ENCODE results near the gene SNAP29. TPM values are rescaled to one million over a fixed set of nuclear protein-coding genes. Genes with fewer than 3 reads are reported as not detected.

Gene SNAP29
- total and polyA plus RNA-seq, 8 donors: 6.6 to 16.1 (median 11.7) TPM

DNA sequence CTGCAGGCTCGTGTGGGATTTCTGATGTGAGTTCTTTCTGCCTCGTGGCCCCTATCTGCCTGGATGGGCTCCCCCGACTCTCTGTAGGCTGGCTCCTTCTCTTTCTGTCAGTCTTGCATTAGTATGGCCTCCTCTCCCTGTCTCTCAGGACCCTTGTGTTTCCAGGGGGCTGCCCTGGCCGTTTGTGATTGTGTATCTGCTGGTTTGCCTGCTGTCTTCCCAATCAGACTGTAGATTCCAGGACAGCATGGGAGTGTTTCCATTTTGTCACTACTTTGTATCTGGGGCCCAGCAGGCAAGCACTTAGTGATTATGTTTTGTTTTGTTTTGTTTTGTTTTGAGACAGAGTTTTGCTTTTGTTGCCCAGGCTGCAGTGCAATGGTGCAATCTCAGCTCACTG lies 25.6 kb downstream of the SNAP29 start:
- H3K4me3 ChIP-seq: no peak overlapping the region
- no peak for TF ChIP-seq CTCF (IDR thresholded peaks at IDR 0.05)
- intact Hi-C loops (cut with DNase I): no loop called here
- 70 to 73% methylated on average over 4 of the region's 4 CpGs for WGBS, 2 donors
- no peaks in the 10 kb centered on the region for H3K9me3 ChIP-seq
- H3K4me1 ChIP-seq: peaks cover 0 to 7% (median 6%) of the 10 kb centered on the region in 3 donors
- H3K36me3 ChIP-seq: peaks cover 0 to 40% (median 0%) of the 10 kb centered on the region in 3 donors
- no peak for DNase-seq
- no peak overlapping the region for H3K27ac ChIP-seq
- H3K27me3 ChIP-seq: no peaks in the 10 kb centered on the region
- no peak for FAIRE-seq
- ATAC-seq: no peak

DNA sequence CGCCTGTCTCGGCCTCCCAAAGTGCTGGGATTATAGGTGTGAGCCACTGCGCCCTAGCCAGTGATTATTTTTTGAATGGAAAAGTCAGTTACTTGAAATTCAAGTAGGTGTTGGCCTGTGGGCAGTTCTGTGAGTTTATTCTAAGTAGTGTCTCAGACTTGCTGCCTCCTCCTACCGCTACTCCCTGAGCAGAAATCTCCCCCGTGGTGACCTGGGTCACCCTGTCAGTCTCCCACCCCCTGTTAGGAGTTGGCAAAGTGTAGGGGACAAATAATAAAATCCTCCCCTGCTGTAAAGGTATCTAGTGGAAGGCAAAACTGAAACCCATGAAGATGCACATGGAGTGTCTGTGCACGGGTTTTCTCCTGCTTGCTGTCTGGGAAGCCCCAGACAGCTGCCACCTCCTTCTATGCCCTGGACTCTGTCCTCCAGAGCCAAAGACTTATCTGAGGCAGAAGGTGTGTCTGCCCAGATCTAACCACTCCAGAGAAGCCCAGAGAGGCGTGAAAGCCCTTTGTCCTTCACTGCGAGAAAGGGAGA lies 26.3 kb downstream of the SNAP29 start:
- H3K36me3 ChIP-seq: peaks cover 0 to 40% (median 0%) of the 10 kb centered on the region in 3 donors
- no peak for TF ChIP-seq CTCF (IDR thresholded peaks at IDR 0.05)

GRCh38 chr22:20885557-20886323 lies 26.9 kb downstream of the SNAP29 start:
- Histone ChIP-seq H3K9me3 (no peaks in the 10 kb centered on the region), H3K36me3 (peaks cover 0 to 40% (median 0%) of the 10 kb centered on the region in 3 donors), H3K27me3 (no peaks in the 10 kb centered on the region), H3K4me1 (peaks cover 0 to 7% (median 6%) of the 10 kb centered on the region in 3 donors), H3K27ac (peak overlapping the region in 3 of 4 donors; percentile 32 to 65 (median 65)), H3K4me3 (no peak overlapping the region)
- intact Hi-C loops (cut with DNase I): no loop called here
- TF ChIP-seq CTCF (IDR thresholded peaks at IDR 0.05): peak; percentile 67 to 79 (median 70)
- FAIRE-seq (no peak), DNase-seq (peak; percentile 78 to 91 (median 86)), ATAC-seq (peak; percentile 97 to 99 (median 99))
- 14 to 20% methylated on average over 10 of the region's 10 CpGs for WGBS, 2 donors

More for the DNA sequence above, 26.3 kb downstream of the SNAP29 start:
- peaks cover 0 to 7% (median 6%) of the 10 kb centered on the region in 3 donors for H3K4me1 ChIP-seq
- peak overlapping the region in 2 of 4 donors; percentile 65 for H3K27ac ChIP-seq
- H3K9me3 ChIP-seq: no peaks in the 10 kb centered on the region
- FAIRE-seq (no peak), ATAC-seq (peak in 1 of 4 donors; percentile 4), DNase-seq (no peak)
- H3K27me3 ChIP-seq: no peaks in the 10 kb centered on the region
- intact Hi-C loops (cut with DNase I): no loop called here
- 61 to 66% methylated on average over 8 of the region's 8 CpGs for WGBS, 2 donors
- no peak overlapping the region for H3K4me3 ChIP-seq

DNA sequence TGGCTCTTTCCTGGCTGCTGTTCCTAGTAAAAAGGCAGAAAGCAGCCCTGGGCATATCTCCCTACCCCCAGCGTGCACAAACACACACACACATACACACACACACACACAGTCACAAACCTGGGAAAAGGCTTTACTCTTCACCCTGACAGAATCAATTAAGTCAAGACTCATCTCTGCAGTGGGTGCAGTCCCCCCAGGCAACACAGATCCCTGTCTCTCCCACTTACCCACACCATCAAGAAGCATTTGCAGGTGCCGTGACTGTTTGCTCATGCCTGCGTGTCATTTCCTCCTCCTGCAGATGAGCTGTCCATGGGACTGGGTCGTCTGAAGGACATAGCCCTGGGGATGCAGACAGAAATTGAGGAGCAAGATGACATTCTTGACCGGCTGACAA lies 28.6 kb downstream of the SNAP29 start:
- intact Hi-C loops (cut with DNase I): no loop called here
- no peak for ATAC-seq
- Histone ChIP-seq H3K4me1 (peaks cover 0 to 7% (median 6%) of the 10 kb centered on the region in 3 donors), H3K27me3 (no peaks in the 10 kb centered on the region), H3K9me3 (no peaks in the 10 kb centered on the region), H3K36me3 (peaks cover 0 to 25% (median 0%) of the 10 kb centered on the region in 3 donors), H3K27ac (no peak overlapping the region), H3K4me3 (no peak overlapping the region)
- FAIRE-seq: no peak
- no peak for DNase-seq
- TF ChIP-seq CTCF (IDR thresholded peaks at IDR 0.05): no peak
- 84 to 86% methylated on average over 5 of the region's 5 CpGs for WGBS, 2 donors

Data from pancreas (tissue), 10 donors.